ENCODE results near the gene B3GAT1. TPM values are rescaled to one million over a fixed set of nuclear protein-coding genes. Genes with fewer than 3 reads are reported as not detected.

Gene B3GAT1
- total RNA-seq, 1 experiment from 2014 or later = 34.3 TPM

DNA sequence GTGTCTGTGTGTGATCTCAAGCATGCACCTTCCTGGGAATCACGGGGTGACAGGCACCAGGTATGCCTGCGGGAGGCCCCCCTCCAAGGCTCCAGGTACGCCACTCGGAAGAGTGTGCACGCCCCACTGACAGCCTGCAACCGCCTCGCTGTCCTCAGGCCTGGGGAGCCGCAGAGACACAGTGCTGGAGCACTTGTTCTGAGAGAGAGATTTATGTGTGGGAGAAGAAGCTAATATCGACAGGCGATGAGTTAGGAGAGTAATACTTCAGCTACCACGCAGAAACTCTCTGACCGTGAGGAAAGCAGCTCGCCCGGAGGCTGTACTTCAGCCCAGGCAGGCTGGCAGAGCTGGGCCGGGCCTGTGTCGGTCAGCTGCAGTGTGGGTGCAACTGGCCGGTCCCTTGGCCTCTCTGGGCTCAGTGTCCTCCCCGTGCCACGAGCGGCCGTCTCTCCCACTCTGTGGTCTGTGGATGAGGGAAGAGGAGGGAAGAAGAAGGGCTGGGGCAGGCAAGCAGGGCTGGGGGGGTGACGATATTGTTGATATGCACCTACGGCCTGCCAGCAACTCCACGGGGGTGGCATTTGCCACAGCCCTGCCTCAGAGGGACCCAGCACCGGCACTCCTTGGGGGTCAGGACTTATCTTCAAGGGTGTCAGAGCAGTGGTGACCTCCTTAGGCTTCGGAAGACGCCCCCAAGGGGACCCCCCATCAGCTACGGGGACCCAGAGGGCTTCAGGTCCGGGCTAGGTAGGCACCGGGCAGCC, 7.3 kb downstream of the B3GAT1 start:
- H2AK5ac ChIP-seq (ENCODE audit: insufficient read length, low read length) = no peak overlapping the region
- no CpG with 5 or more reads among the region's 30 CpGs for WGBS (ENCODE audit: extremely low coverage, insufficient read length, low lambda C conversion rate)
- H3T11ph ChIP-seq (ENCODE audit: low read length) = no peak overlapping the region

More for the DNA sequence above, 7.3 kb downstream of the B3GAT1 start:
- Mint-ChIP-seq H3K9me3 (no peaks in the 10 kb centered on the region; a peak in 1 of 5 replicates), H3K4me3 (no peak overlapping the region), H3K4me1 (peaks cover 19 to 20% of the 10 kb centered on the region in 2 experiments), H3K27ac (peak overlapping the region in 2 of 3 experiments; percentile 29 to 47; a peak in 2 of 7 replicates), H3K36me3 (ENCODE audit: insufficient read depth in 1 of 3, low read depth in 3 of 3) (peaks cover 11 to 17% (median 12%) of the 10 kb centered on the region in 3 experiments; a peak in 5 of 7 replicates), H3K27me3 (ENCODE audit: low read depth) (peaks cover 3% of the 10 kb centered on the region)
- no peak overlapping the region for H3K9ac ChIP-seq (ENCODE audit: extremely low read depth, insufficient read length, low read length)
- no peak for DNase-seq
- no peak overlapping the region for H4K8ac ChIP-seq (replicated peaks; ENCODE audit: insufficient read length, low read depth, low read length)
- no peak overlapping the region for H3K18ac ChIP-seq (ENCODE audit: insufficient read length, low read depth, low read length)
- no peak overlapping the region for H3K4me2 ChIP-seq (ENCODE audit: insufficient read depth, insufficient read length, low read length)
- no peak overlapping the region for H2BK5ac ChIP-seq (ENCODE audit: insufficient read length, low read length)
- H3K23ac ChIP-seq (ENCODE audit: insufficient read length, low read depth, low read length) = no peak overlapping the region
- no peak overlapping the region for H2BK20ac ChIP-seq (ENCODE audit: low read depth, low read length, poor library complexity, severe bottlenecking)
- no peak overlapping the region for H2BK120ac ChIP-seq (ENCODE audit: low read depth, low read length, poor library complexity, severe bottlenecking)
- no peaks in the 10 kb centered on the region for H4K20me1 ChIP-seq (ENCODE audit: control insufficient read depth, insufficient read depth, insufficient read length)
- no peaks in the 10 kb centered on the region for H3K9me3 ChIP-seq (ENCODE audit: control insufficient read depth, low read depth, low read length)
- H3K4me1 ChIP-seq (ENCODE audit: insufficient read depth, low read length) = peaks cover 2% of the 10 kb centered on the region; the same call in 1 of the 2 replicates
- no peak overlapping the region for H4K5ac ChIP-seq (ENCODE audit: insufficient read length, low read depth, low read length)
- H3K79me1 ChIP-seq (ENCODE audit: insufficient read depth, low read depth, low read length, poor library complexity, severe bottlenecking) = no peaks in the 10 kb centered on the region
- TF ChIP-seq CTCF (conservative IDR thresholded peaks at IDR 0.05) = no peak
- no peak overlapping the region for H3K27ac ChIP-seq (ENCODE audit: insufficient read length, low read depth, low read length)
- H3K14ac ChIP-seq (ENCODE audit: insufficient read depth, low read length) = no peak overlapping the region; the same call in 1 of the 2 replicates
- no peak overlapping the region for H2BK12ac ChIP-seq (ENCODE audit: insufficient read length, low read depth, low read length)
- H2BK15ac ChIP-seq (ENCODE audit: low read depth, low read length) = no peak overlapping the region
- no peak overlapping the region for H2AFZ ChIP-seq (ENCODE audit: low read length)
- peaks cover 1% of the 10 kb centered on the region; the same call in 1 of the 2 replicates for H3K79me2 ChIP-seq (ENCODE audit: insufficient read depth, low read length)
- no peak overlapping the region for H3K56ac ChIP-seq (ENCODE audit: insufficient read length, low read depth, low read length)
- H3K27me3 ChIP-seq (ENCODE audit: insufficient read depth, low read length) = no peaks in the 10 kb centered on the region
- H3K4ac ChIP-seq (ENCODE audit: low read depth, low read length) = no peak overlapping the region
- no peak overlapping the region for H4K91ac ChIP-seq (ENCODE audit: insufficient read length, low read depth, low read length)
- no peaks in the 10 kb centered on the region for H3K23me2 ChIP-seq (ENCODE audit: insufficient read length, low read depth, low read length, poor library complexity, severe bottlenecking)
